HepG2 (cell line): ENCODE measurements around the gene EGLN2. TPM values are rescaled to one million over a fixed set of nuclear protein-coding genes. Genes with fewer than 3 reads are reported as not detected.

Experiments used
- CREB1 ChIP-seq, 2 experiments: fragments of 450-650 bp in 1 of 2; IDR thresholded peaks; 2 replicates each; pipeline ENCODE4 v1.6.1; 2016 to 2017; ENCODE audit warnings: control low read depth in 1 of 2, mild to moderate bottlenecking in 1 of 2, missing compliant biosample characterization in 1 of 2, missing genetic modification characterization in 1 of 2
- CREB3 ChIP-seq: sonication (generic); formaldehyde crosslinking; IDR thresholded peaks from 2 replicates; pipeline ENCODE4 v1.5.0; 2020; ENCODE audit warnings: missing genetic modification reagents
- GATA4 ChIP-seq: sonication (generic); IDR thresholded peaks from 2 replicates; pipeline ENCODE4 v1.6.1; 2016; ENCODE audit warnings: antibody characterized with exemption, low read depth, borderline replicate concordance
- GMEB2 ChIP-seq: IDR thresholded peaks from 2 replicates; pipeline ENCODE4 v1.6.1; 2016; ENCODE audit warnings: missing biosample characterization, missing genetic modification reagents, low read depth
- LCORL ChIP-seq, 2 experiments: fragments of 450-650 bp in 1 of 2; sonication (generic) in 1 of 2; formaldehyde crosslinking in 1 of 2; IDR thresholded peaks; 2 replicates each; pipeline versions ENCODE4 v1.5.0 to v1.6.1; 2017 to 2020; ENCODE audit warnings: antibody characterized with exemption in 1 of 2, missing genetic modification reagents in 1 of 2
- MXD4 ChIP-seq: IDR thresholded peaks from 2 replicates; pipeline ENCODE4 v1.6.1; 2016; ENCODE audit warnings: mild to moderate bottlenecking, missing biosample characterization, missing genetic modification reagents
- RFX5 ChIP-seq: IDR thresholded peaks from 2 replicates; pipeline ENCODE4 v1.6.1; 2011; ENCODE audit warnings: low read depth, low read length, improper control_type of control experiment
- RFXANK ChIP-seq: IDR thresholded peaks from 2 replicates; pipeline ENCODE4 v1.6.1; 2016
- SNAPC4 ChIP-seq: sonication (generic); formaldehyde crosslinking; IDR thresholded peaks from 2 replicates; pipeline ENCODE4 v1.4.0; 2020; ENCODE audit warnings: mild to moderate bottlenecking, missing genetic modification reagents
- SRF ChIP-seq: IDR thresholded peaks from 2 replicates; pipeline ENCODE4 v1.6.1; 2011; ENCODE audit warnings: mild to moderate bottlenecking, low read depth, low read length, moderate library complexity
- TAF1 ChIP-seq: sonication (generic); formaldehyde crosslinking; IDR thresholded peaks from 2 replicates; pipeline ENCODE4 v1.4.0; 2020; ENCODE audit warnings: missing genetic modification reagents
- TFE3 ChIP-seq: IDR thresholded peaks from 2 replicates; pipeline ENCODE4 v1.6.1; 2016
- ZNF776 ChIP-seq: sonication (generic); formaldehyde crosslinking; IDR thresholded peaks from 2 replicates; pipeline ENCODE4 v1.4.0; 2020; ENCODE audit warnings: mild to moderate bottlenecking, missing genetic modification reagents
- ZSCAN20 ChIP-seq: sonication (generic); formaldehyde crosslinking; IDR thresholded peaks from 2 replicates; pipeline ENCODE4 v1.4.0; 2020; ENCODE audit warnings: missing genetic modification reagents, mild to moderate bottlenecking, borderline replicate concordance
- polyA plus RNA-seq, 8 experiments: library from polyadenylated mRNA; depleted of rRNA in 3 of 8; stranded (reverse) in 7 of 8; unstranded in 1 of 8; fragments of >200 nt; fragmentation: Illumina TruSeq in 4 of 8; extraction: Trizol in 4 of 8; gene quantifications; 2 replicates each; pipeline versions ENCODE4 v1.2.1 to v1.2.3, GENCODE V29; 2011 to 2016; ENCODE audit warnings: low read depth in 4 of 8, missing spikeins in 1 of 8, mixed read lengths in 1 of 8; ENCODE audit not compliant: insufficient read depth in 1 of 8
- total RNA-seq, 5 experiments: library from RNA; depleted of rRNA; stranded (reverse); fragments of >200 nt; fragmentation: Illumina TruSeq; extraction: Trizol; gene quantifications; 2 replicates each; pipeline ENCODE4 v1.2.3, GENCODE V29; 2016; ENCODE audit warnings: low read depth in 1 of 5
- TF ChIP-seq, protein P1 (sequence below): IDR thresholded peaks from 2 replicates; pipeline ENCODE4 v1.6.1; 2016; ENCODE audit warnings: mild to moderate bottlenecking

EGLN2 gene
- total and polyA plus RNA-seq, 2 of the 13 experiments (the other 11 are each of a cell fraction or from before 2014, with no cell fraction given): 16.5 to 40.8 TPM

GRCh38 chr19:40777645-40777936, 21.4 kb upstream of the EGLN2 start (continued):
- 0 out of 2 replicates have a peak, but pooled peaks have one; percentile 32 for TF ChIP-seq TFE3 (CRISPR knock-in tag)
- peak; percentile 81; the same call in 1 of the 2 replicates for TF ChIP-seq SNAPC4 (CRISPR knock-in tag)
- no peak for TF ChIP-seq LCORL (IDR thresholded peaks at IDR 0.05)
- TF ChIP-seq LCORL (CRISPR knock-in tag; IDR thresholded peaks at IDR 0.05): 0 out of 2 replicates have a peak, but pooled peaks have one; percentile 11
- TF ChIP-seq CREB3: 0 out of 2 replicates have a peak, but pooled peaks have one; percentile 21
- TF ChIP-seq, protein P1, sequence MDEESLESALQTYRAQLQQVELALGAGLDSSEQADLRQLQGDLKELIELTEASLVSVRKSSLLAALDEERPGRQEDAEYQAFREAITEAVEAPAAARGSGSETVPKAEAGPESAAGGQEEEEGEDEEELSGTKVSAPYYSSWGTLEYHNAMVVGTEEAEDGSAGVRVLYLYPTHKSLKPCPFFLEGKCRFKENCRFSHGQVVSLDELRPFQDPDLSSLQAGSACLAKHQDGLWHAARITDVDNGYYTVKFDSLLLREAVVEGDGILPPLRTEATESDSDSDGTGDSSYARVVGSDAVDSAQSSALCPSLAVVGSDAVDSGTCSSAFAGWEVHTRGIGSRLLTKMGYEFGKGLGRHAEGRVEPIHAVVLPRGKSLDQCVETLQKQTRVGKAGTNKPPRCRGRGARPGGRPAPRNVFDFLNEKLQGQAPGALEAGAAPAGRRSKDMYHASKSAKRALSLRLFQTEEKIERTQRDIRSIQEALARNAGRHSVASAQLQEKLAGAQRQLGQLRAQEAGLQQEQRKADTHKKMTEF (CRISPR knock-in tag): peak; percentile 59; the same call in 1 of the 2 replicates
- TF ChIP-seq CREB1 (IDR thresholded peaks at IDR 0.05): no peak
- TF ChIP-seq CREB1 (CRISPR knock-in tag; IDR thresholded peaks at IDR 0.05): peak; percentile 78; the same call in 1 of the 2 replicates
- peak; percentile 5; the same call in 1 of the 2 replicates for TF ChIP-seq GATA4
- 0 out of 2 replicates have a peak, but pooled peaks have one; percentile 7 for TF ChIP-seq MXD4 (CRISPR knock-in tag)
- peak; percentile 6; the same call in 1 of the 2 replicates for TF ChIP-seq ZNF776 (CRISPR knock-in tag)
- peak; percentile 98 for TF ChIP-seq RFXANK (CRISPR knock-in tag)
- peak; percentile 46; the same call in 1 of the 2 replicates for TF ChIP-seq TAF1 (CRISPR knock-in tag)
- TF ChIP-seq ZSCAN20 (CRISPR knock-in tag): no peak
- TF ChIP-seq GMEB2 (CRISPR knock-in tag): 0 out of 2 replicates have a peak, but pooled peaks have one; percentile 2
- TF ChIP-seq SRF: no peak
- TF ChIP-seq RFX5: no peak
